Heart left ventricle (tissue), 16 donors: Measurements from ENCODE around the gene MAP1A. TPM values are rescaled to one million over a fixed set of nuclear protein-coding genes. Genes with fewer than 3 reads are reported as not detected.

Experiments
- ATAC-seq, 4 donors: fragments of 200-7000 bp; cut with Tn5 transposase; one replicate each; pipeline ENCODE4 v1.9.1; 2020 to 2022; ENCODE audit warnings: moderate library complexity in 4 of 4, mild to moderate bottlenecking in 3 of 4, moderate number of reproducible peaks in 1 of 4
- DNase-seq, 5 donors: peaks; one replicate each; pipeline ENCODE4 v3.0.0-alpha.2; 2020
- H3K27ac ChIP-seq, 12 donors: fragments of 200-600 bp; sonication (generic) in 4 of 12; one replicate each; pipeline versions ENCODE4 v1.5.0 to v1.8.0; 2016 to 2022; ENCODE audit warnings: mild to moderate bottlenecking in 2 of 12
- H3K27me3 ChIP-seq, 9 donors: fragments of 200-600 bp; sonication (generic) in 2 of 9; one replicate each; pipeline versions ENCODE4 v1.5.1 to v1.8.0; 2016 to 2022; ENCODE audit warnings: mild to moderate bottlenecking in 3 of 9
- H3K36me3 ChIP-seq, 9 donors: fragments of 200-600 bp; sonication (generic) in 2 of 9; one replicate each; pipeline versions ENCODE4 v1.5.0 to v1.8.0; 2018 to 2022; ENCODE audit warnings: mild to moderate bottlenecking in 2 of 9
- H3K4me1 ChIP-seq, 12 donors: fragments of 200-600 bp; sonication (generic) in 4 of 12; one replicate each; pipeline versions ENCODE4 v1.5.0 to v1.8.0; 2016 to 2022; ENCODE audit warnings: mild to moderate bottlenecking in 3 of 12
- H3K4me3 ChIP-seq, 12 donors: fragments of 200-600 bp; sonication (generic) in 4 of 12; one replicate each; pipeline versions ENCODE4 v1.5.0 to v1.8.0; 2017 to 2022; ENCODE audit warnings: mild to moderate bottlenecking in 9 of 12, moderate library complexity in 4 of 12
- H3K9me3 ChIP-seq, 12 donors: fragments of 200-600 bp; sonication (generic) in 4 of 12; one replicate each; pipeline versions ENCODE4 v1.5.0 to v1.8.0; 2016 to 2022; ENCODE audit warnings: mild to moderate bottlenecking in 1 of 12
- POLR2A ChIP-seq, 2 donors: fragments of 450-650 bp; IDR thresholded peaks; one replicate each; pipeline ENCODE4 v1.6.1; 2017; ENCODE audit warnings: antibody characterized with exemption in 2 of 2, mild to moderate bottlenecking in 2 of 2, moderate library complexity in 2 of 2
- WGBS, 4 donors: extraction: QIAGEN DNeasy Blood & Tissue Kit in 2 of 4; methylation state at CpG; one replicate each; pipeline versions ENCODE4 v1.1.5 to v1.1.7; 2013 to 2018; 5-methylcytosine and 5-hydroxymethylcytosine counted together
- intact Hi-C, 10 donors: fragments of 100-400 bp; cut with DNase I; formaldehyde crosslinking; loops; one replicate each; pipeline versions ENCODE4 v1.11.1 to v1.14.2; 2022
- polyA plus RNA-seq, 2 donors: library from polyadenylated mRNA; stranded (reverse); fragments of 200-250 nt; gene quantifications; one replicate each; pipeline ENCODE4 v1.2.3, GENCODE V29; 2013
- total RNA-seq, 9 donors: library from RNA; depleted of rRNA in 2 of 9; stranded (reverse); fragments of >200 nt in 2 of 9; fragmentation: NEBNext Ultra II Directional in 3 of 9; extraction: Animal tissue kit (Norgen Biotek cat#: 25700) in 3 of 9; gene quantifications; one replicate each; pipeline versions ENCODE4 v1.1.0 to v1.2.4, GENCODE V29; 2016 to 2023
- TF ChIP-seq, protein P1 (sequence below), 12 donors: fragments of 200-600 bp; sonication (generic) in 4 of 12; IDR thresholded peaks; one replicate each; pipeline versions ENCODE4 v1.5.0 to v1.8.0; 2018 to 2022; ENCODE audit warnings: antibody characterized with exemption in 12 of 12, mild to moderate bottlenecking in 5 of 12
- donor health status: ischemic (EF 13 %, LVEDD 7.1; RV severe dilation, severe dysfunction).
- donor health status: healthy with polysubstance abuse.
- donor health status: DM: no; HTN: yes; CAD: no.
- donor health status: DM: no; HTN: no; CAD: no.
- donor health status: ischemic (EF 25% LVEDD 6.9; RV normal size, moderate dysfunction).
- donor health status: ischemic (EF 25% LVEDD 5.7; RV mildly dilated, moderate dysfunction).
- donor health status: healthy.
- donor health status: DM: yes; HTN: yes; CAD: no.
- donor health status: ischemic (EF 35%, LVEDD 5.7; RV mildly dilated, moderate dysfunction).
- donor health status: nonischemic (EF 11% LVEDD 7.7; RV severe dilation, severe dysfunction).
- donor health status: DM: yes; HTN: yes; CAD: no.
- donor health status: PGD.
- donor health status: ischemic (EF 29% LVEDD 5.4; RV normal size, mild dysfunction).
- donor health status: nonischemic (EF 23%, LVEDD 6.1; RV moderate dilation, normal function).

MAP1A gene
- total and polyA plus RNA-seq, 11 donors: 6.0 to 146 (median 36.8) TPM

DNA sequence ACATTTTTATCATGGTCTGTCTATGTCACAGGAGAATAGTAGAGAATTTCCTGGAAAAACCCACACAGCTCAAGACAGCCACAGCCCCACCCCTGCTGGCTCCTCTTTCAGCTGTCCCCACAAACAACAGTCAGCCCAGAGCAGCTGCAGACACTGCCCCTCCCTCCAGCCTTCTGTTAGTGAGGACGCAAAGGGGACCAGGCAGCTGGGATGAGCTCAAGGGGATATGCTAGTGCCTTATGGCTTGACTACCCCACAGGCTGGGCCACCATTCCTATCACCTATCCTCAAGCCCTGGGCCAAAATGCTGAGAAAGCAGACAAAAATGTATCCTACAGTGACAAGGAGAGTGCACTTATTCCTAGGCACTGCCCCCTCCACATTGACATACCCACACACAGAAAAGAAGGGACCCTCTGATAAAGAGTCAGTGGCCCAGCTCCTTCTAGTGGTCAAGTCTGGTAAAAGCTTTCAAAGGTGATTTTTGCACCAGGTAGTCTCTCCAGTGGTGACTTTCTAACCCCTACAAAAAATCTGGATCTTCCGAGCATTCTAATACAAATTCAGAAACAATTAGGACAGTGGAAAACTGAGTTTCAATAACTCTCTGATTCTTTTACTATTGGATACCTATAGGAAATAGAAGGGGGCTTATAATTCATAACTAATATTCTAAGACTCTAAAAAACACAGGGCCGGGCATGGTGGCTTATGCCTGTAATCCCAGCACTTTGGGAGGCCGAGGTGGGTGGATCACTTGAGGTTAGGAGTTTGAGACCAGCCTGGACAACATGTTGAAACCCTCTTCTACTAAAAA, 3.0 kb upstream of the MAP1A start:
- DNase-seq: peak; percentile 71 to 84 (median 73)
- intact Hi-C loops: loop anchor here in 3 of 10 donors (5.0 to 10.0 kb wide), 3 partner anchors 32 to 72 kb away; no protein-coding TSS in a partner anchor
- Histone ChIP-seq H3K9me3 (no peaks in the 10 kb centered on the region), H3K4me3 (no peak overlapping the region), H3K27ac (peak overlapping the region in 10 of 12 donors; percentile 6 to 94 (median 54)), H3K4me1 (peaks cover 0 to 69% (median 45%) of the 10 kb centered on the region in 12 donors), H3K36me3 (no peaks in the 10 kb centered on the region), H3K27me3 (peaks cover 0 to 5% (median 0%) of the 10 kb centered on the region in 9 donors)
- ATAC-seq: peak in 1 of 4 donors; percentile 10
- TF ChIP-seq, protein P1, sequence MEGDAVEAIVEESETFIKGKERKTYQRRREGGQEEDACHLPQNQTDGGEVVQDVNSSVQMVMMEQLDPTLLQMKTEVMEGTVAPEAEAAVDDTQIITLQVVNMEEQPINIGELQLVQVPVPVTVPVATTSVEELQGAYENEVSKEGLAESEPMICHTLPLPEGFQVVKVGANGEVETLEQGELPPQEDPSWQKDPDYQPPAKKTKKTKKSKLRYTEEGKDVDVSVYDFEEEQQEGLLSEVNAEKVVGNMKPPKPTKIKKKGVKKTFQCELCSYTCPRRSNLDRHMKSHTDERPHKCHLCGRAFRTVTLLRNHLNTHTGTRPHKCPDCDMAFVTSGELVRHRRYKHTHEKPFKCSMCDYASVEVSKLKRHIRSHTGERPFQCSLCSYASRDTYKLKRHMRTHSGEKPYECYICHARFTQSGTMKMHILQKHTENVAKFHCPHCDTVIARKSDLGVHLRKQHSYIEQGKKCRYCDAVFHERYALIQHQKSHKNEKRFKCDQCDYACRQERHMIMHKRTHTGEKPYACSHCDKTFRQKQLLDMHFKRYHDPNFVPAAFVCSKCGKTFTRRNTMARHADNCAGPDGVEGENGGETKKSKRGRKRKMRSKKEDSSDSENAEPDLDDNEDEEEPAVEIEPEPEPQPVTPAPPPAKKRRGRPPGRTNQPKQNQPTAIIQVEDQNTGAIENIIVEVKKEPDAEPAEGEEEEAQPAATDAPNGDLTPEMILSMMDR (IDR thresholded peaks at IDR 0.05): peak; percentile 22 to 57 (median 40)
- no peak for TF ChIP-seq POLR2A (IDR thresholded peaks at IDR 0.05)
- 59 to 67% (median 60%) methylated on average over 4 of the region's 4 CpGs for WGBS, 4 donors

DNA sequence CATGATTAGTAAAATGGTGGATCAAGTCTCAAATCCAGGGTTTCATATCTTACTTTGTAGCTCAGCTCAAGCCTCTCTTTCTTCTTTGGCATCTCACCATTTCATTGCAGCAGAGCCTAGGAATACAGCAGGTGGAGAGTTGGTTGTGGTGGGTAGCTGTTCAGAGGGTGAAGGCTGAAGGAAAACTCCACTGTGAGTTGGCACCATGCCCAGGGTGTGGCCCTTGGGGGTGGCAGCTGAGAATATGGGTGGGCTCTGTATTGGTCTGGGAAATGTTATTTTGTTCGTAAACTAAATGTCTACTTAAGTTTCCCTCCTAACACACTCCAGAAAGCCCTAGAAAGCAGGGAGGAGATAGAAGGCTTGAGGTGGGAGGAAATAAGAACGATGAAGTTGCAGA, 1.7 kb upstream of the MAP1A start:
- Histone ChIP-seq H3K27ac (peak overlapping the region in 10 of 12 donors; percentile 50 to 94 (median 80)), H3K36me3 (peaks cover 0 to 8% (median under 1%) of the 10 kb centered on the region in 9 donors), H3K4me3 (peak overlapping the region in 1 of 12 donors; percentile 79), H3K4me1 (peaks cover 0 to 64% (median 38%) of the 10 kb centered on the region in 12 donors), H3K9me3 (no peaks in the 10 kb centered on the region), H3K27me3 (peaks cover 0 to 5% (median 0%) of the 10 kb centered on the region in 9 donors)
- TF ChIP-seq, protein P1 (IDR thresholded peaks at IDR 0.05): no peak
- no peak for TF ChIP-seq POLR2A (IDR thresholded peaks at IDR 0.05)
- DNase-seq (no peak), ATAC-seq (no peak)
- 35 to 39% (median 38%) methylated on average over 2 of the region's 2 CpGs for WGBS, 4 donors
- intact Hi-C loops: loop anchor here in 2 of 10 donors (5.0 to 10.0 kb wide), 2 partner anchors 33 to 71 kb away; no protein-coding TSS in a partner anchor

DNA sequence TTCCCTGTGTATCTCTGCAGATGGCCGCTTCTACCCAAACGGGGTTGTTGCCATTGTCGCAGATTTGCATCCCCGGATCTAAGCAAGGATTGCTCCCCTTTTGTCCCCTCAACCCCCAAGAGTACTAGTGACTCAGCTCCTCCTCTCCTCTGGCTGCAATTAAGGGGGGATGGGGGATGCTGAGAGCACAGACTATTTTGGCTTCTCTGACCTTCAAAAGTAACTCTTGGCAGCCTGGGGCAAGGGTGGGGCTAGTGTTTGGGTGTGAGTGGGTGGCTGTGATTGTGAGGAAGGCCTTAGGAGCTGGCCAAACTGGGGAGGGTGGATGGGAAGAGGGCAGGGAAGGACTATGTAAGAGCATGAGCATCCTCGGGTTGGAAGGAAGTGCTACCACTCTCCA, 1.2 kb upstream of the MAP1A start:
- Histone ChIP-seq H3K27ac (peak overlapping the region in 11 of 12 donors; percentile 47 to 94 (median 81)), H3K36me3 (peaks cover 0 to 13% (median 4%) of the 10 kb centered on the region in 9 donors), H3K9me3 (no peaks in the 10 kb centered on the region), H3K4me3 (peak overlapping the region in 5 of 12 donors; percentile 52 to 79 (median 68)), H3K4me1 (peaks cover 0 to 60% (median 36%) of the 10 kb centered on the region in 12 donors), H3K27me3 (peaks cover 0 to 5% (median 0%) of the 10 kb centered on the region in 9 donors)
- WGBS, 4 donors: 26 to 38% (median 34%) methylated on average over 5 of the region's 5 CpGs
- ATAC-seq (peak; percentile 45 to 83 (median 66)), DNase-seq (peak in 4 of 5 donors; percentile 68 to 83 (median 80))
- intact Hi-C loops: loop anchor here in 2 of 10 donors (5.0 to 10.0 kb wide), 2 partner anchors 34 to 71 kb away; no protein-coding TSS in a partner anchor
- TF ChIP-seq, protein P1 (IDR thresholded peaks at IDR 0.05): no peak
- TF ChIP-seq POLR2A (IDR thresholded peaks at IDR 0.05): no peak
